K562 (cell line): Measurements from ENCODE around the gene CCM2. TPM values are rescaled to one million over a fixed set of nuclear protein-coding genes. Genes with fewer than 3 reads are reported as not detected.
A peak's percentile ranks its signal among the peaks of the same experiment; 100 is the strongest.

Source experiments
- BRD4 ChIP-seq: fragments of 200-600 bp; sonication (generic); IDR thresholded peaks from 2 replicates; pipeline ENCODE4 v1.6.1; 2017; ENCODE audit warnings: inconsistent platforms
- CXXC5 ChIP-seq: fragments of 250-450 bp; sonication (Bioruptor Pico); IDR thresholded peaks from 2 replicates; pipeline ENCODE4 v1.8.0; 2022; ENCODE audit warnings: inconsistent platforms, mild to moderate bottlenecking, moderate library complexity
- ELF1 ChIP-seq: fragments of 200-800 bp; sonication (Bioruptor generic); IDR thresholded peaks from 2 replicates; pipeline ENCODE4 v1.6.1; 2016; ENCODE audit warnings: missing genetic modification characterization, missing compliant biosample characterization
- KLF1 ChIP-seq: fragments of 450-650 bp; IDR thresholded peaks from 2 replicates; pipeline ENCODE4 v1.6.1; 2016; ENCODE audit warnings: missing genetic modification characterization, missing compliant biosample characterization
- MTA2 ChIP-seq: fragments of 450-650 bp; IDR thresholded peaks from 2 replicates; pipeline ENCODE4 v1.6.1; 2016; ENCODE audit warnings: low read depth
- PHB ChIP-seq: fragments of 250-450 bp; sonication (Bioruptor Pico); IDR thresholded peaks from 2 replicates; pipeline ENCODE4 v1.5.0; 2021
- POU5F1 ChIP-seq: fragments of 150-350 bp; IDR thresholded peaks from 2 replicates; pipeline ENCODE4 v1.6.1; 2014; ENCODE audit warnings: borderline replicate concordance, low read length, low read depth, mild to moderate bottlenecking; ENCODE audit not compliant: partially characterized antibody
- RFX7 ChIP-seq: fragments of 250-450 bp; sonication (Bioruptor Pico); IDR thresholded peaks from 2 replicates; pipeline ENCODE4 v1.5.1; 2021; ENCODE audit warnings: mild to moderate bottlenecking
- SIX5 ChIP-seq, 2 experiments: IDR thresholded peaks; 2 replicates each; pipeline ENCODE4 v1.6.1; 2011; ENCODE audit warnings: low read length in 2 of 2, borderline replicate concordance in 1 of 2, low read depth in 1 of 2, mild to moderate bottlenecking in 1 of 2, moderate library complexity in 1 of 2; ENCODE audit not compliant: insufficient read depth in 1 of 2
- SMAD4 ChIP-seq: fragments of 250-450 bp; sonication (Bioruptor Pico); conservative IDR thresholded peaks from 2 replicates; pipeline ENCODE4 v1.8.0; 2021; ENCODE audit warnings: inconsistent platforms, mild to moderate bottlenecking, moderate library complexity
- SMARCB1 ChIP-seq: IDR thresholded peaks from 2 replicates; pipeline ENCODE4 v1.6.1; 2011; ENCODE audit warnings: improper control_type of control experiment, low read depth; ENCODE audit not compliant: insufficient read length
- TSC22D4 ChIP-seq: fragments of 450-650 bp; IDR thresholded peaks from 2 replicates; pipeline ENCODE4 v1.6.1; 2016; ENCODE audit warnings: missing genetic modification characterization, missing biosample characterization, control low read depth
- ZBED1 ChIP-seq: IDR thresholded peaks from 2 replicates; pipeline ENCODE4 v1.6.1; 2014
- ZNF584 ChIP-seq: fragments of 200-800 bp; sonication (Bioruptor generic); IDR thresholded peaks from 2 replicates; pipeline ENCODE4 v1.6.1; 2016; ENCODE audit warnings: low read depth, mild to moderate bottlenecking, missing genetic modification characterization, missing compliant biosample characterization
- polyA plus RNA-seq, 8 experiments: library from polyadenylated mRNA; depleted of rRNA in 4 of 8; stranded (reverse) in 5 of 8; unstranded in 3 of 8; fragments of >200 nt; fragmentation: Nextera tagmentation in 2 of 8; fragmentation: Illumina TruSeq in 1 of 8; extraction: Ambion mirVana in 2 of 8; extraction: Trizol in 1 of 8; gene quantifications; 2 replicates each; pipeline versions ENCODE4 v1.2.1 to v1.2.3, GENCODE V29; 2011 to 2014; ENCODE audit warnings: inconsistent platforms in 1 of 8, missing spikeins in 1 of 8
- total RNA-seq, 7 experiments: library from RNA; depleted of rRNA in 6 of 7; stranded (reverse); fragments of >200 nt in 6 of 7; fragmentation: Illumina TruSeq in 2 of 7; extraction: Trizol in 2 of 7; gene quantifications; 2 replicates each; pipeline versions ENCODE4 v1.2.1 to v1.2.3, GENCODE V29; 2011 to 2021; ENCODE audit warnings: low replicate concordance in 1 of 7
- TF ChIP-seq, protein P1 (sequence below): fragments of 450-650 bp; IDR thresholded peaks from 2 replicates; pipeline ENCODE4 v1.7.1; 2018; ENCODE audit warnings: mild to moderate bottlenecking, low read depth; ENCODE audit not compliant: partially characterized antibody
- TF ChIP-seq, protein P2 (sequence below), 2 experiments: fragments of 200-800 bp in 1 of 2; sonication (Bioruptor generic) in 1 of 2; sonication (generic) in 1 of 2; formaldehyde crosslinking in 1 of 2; IDR thresholded peaks in 1 of 2; conservative IDR thresholded peaks in 1 of 2; 2 replicates each; pipeline versions ENCODE4 v1.5.0 to v1.6.1; 2016 to 2020; ENCODE audit warnings: missing compliant biosample characterization in 1 of 2, missing genetic modification characterization in 1 of 2, missing genetic modification reagents in 1 of 2
- TF ChIP-seq, protein P3 (sequence below): fragments of 250-450 bp; sonication (Bioruptor Pico); IDR thresholded peaks from 2 replicates; pipeline ENCODE4 v1.8.0; 2022; ENCODE audit warnings: moderate library complexity, mild to moderate bottlenecking, inconsistent platforms
- TF ChIP-seq, protein P4 (sequence below): fragments of 250-450 bp; sonication (Bioruptor Pico); IDR thresholded peaks from 2 replicates; pipeline ENCODE4 v1.9.0; 2021; ENCODE audit warnings: mild to moderate bottlenecking
- TF ChIP-seq, protein P5 (sequence below): fragments of 250-450 bp; sonication (Bioruptor Pico); IDR thresholded peaks from 2 replicates; pipeline ENCODE4 v1.9.0; 2021; ENCODE audit warnings: mild to moderate bottlenecking, inconsistent platforms

The CCM2 gene
- total and polyA plus RNA-seq, 9 of the 15 experiments (the other 6 are each of a cell fraction or from before 2014, with no cell fraction given), result 0.41 to 38.6 (median 25.9) TPM

DNA sequence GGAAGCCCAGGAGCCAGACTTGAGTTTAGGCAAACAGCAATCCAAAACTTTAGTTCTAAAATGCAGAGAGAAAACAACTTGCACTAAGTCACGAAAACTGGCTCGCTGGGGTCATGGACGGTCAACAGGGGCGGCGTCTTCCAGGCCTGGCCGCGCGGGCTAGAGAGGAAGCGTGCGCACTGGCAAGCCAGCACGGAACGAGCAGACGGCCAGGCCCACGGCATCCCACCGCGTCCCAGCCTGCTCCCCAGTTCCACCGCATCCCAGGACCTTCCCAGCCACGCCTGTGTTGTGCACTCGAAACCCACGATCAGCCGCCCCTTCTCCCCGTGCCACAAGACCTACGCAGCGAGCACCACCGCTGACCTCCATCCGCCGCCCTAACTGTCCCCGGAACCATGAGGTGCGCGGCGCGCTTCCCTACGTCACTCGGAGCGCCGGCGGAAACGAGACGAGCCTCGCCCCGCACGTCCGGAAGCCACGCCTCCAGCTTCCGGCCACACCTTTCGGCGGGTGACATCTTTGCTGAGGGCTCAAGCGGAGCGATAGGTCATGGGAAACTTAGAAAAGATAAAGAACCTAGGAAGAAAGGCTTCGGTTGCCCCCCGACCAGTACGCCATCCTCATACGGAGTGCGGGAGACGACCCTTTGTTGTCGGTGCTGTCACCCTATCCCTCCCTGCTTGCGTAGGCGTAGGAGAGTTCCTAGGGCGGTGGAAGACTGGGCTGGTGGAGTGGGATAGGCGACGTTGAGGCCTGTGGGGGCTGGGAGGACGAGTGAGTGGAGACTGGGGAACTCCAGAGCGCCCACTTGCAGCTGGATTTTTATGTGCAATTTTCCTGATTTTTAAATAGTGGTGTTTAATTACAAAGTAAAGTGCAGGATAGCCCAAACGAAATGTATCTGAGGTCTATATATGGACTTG is 111.6 kb downstream of the CCM2 start, which contains the start of gene TBRG4 (continued):
- TF ChIP-seq, protein P1, sequence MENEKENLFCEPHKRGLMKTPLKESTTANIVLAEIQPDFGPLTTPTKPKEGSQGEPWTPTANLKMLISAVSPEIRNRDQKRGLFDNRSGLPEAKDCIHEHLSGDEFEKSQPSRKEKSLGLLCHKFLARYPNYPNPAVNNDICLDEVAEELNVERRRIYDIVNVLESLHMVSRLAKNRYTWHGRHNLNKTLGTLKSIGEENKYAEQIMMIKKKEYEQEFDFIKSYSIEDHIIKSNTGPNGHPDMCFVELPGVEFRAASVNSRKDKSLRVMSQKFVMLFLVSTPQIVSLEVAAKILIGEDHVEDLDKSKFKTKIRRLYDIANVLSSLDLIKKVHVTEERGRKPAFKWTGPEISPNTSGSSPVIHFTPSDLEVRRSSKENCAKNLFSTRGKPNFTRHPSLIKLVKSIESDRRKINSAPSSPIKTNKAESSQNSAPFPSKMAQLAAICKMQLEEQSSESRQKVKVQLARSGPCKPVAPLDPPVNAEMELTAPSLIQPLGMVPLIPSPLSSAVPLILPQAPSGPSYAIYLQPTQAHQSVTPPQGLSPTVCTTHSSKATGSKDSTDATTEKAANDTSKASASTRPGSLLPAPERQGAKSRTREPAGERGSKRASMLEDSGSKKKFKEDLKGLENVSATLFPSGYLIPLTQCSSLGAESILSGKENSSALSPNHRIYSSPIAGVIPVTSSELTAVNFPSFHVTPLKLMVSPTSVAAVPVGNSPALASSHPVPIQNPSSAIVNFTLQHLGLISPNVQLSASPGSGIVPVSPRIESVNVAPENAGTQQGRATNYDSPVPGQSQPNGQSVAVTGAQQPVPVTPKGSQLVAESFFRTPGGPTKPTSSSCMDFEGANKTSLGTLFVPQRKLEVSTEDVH, result peak; percentile 93
- no peak for TF ChIP-seq POU5F1
- peak; percentile 95 for TF ChIP-seq ELF1 (tag)
- TF ChIP-seq, protein P2, sequence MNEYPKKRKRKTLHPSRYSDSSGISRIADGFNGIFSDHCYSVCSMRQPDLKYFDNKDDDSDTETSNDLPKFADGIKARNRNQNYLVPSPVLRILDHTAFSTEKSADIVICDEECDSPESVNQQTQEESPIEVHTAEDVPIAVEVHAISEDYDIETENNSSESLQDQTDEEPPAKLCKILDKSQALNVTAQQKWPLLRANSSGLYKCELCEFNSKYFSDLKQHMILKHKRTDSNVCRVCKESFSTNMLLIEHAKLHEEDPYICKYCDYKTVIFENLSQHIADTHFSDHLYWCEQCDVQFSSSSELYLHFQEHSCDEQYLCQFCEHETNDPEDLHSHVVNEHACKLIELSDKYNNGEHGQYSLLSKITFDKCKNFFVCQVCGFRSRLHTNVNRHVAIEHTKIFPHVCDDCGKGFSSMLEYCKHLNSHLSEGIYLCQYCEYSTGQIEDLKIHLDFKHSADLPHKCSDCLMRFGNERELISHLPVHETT (CRISPR knock-in tag; conservative IDR thresholded peaks at IDR 0.05 in 1 of 2, IDR thresholded peaks at IDR 0.05 in 1 of 2), result peak in 1 of 2 experiments; percentile 7; a peak in 2 of 4 replicates
- peak; percentile 33 to 43; a peak in 1 of 4 replicates for TF ChIP-seq SIX5 (IDR thresholded peaks at IDR 0.05; ENCODE audit: borderline replicate concordance in 1 of 2, insufficient read depth in 1 of 2, low read depth in 1 of 2, low read length in 2 of 2)
- TF ChIP-seq BRD4, result 0 out of 2 replicates have a peak, but pooled peaks have one; percentile 26
- 0 out of 2 replicates have a peak, but pooled peaks have one; percentile 39 for TF ChIP-seq SMAD4 (CRISPR knock-in tag)
- peak; percentile 97 for TF ChIP-seq CXXC5 (CRISPR knock-in tag)
- no peak for TF ChIP-seq RFX7 (CRISPR knock-in tag)
- TF ChIP-seq, protein P3, sequence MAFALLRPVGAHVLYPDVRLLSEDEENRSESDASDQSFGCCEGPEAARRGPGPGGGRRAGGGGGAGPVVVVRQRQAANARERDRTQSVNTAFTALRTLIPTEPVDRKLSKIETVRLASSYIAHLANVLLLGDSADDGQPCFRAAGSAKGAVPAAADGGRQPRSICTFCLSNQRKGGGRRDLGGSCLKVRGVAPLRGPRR (CRISPR knock-in tag), result no peak
- TF ChIP-seq KLF1, result peak; percentile 98
- peak; percentile 70; the same call in 1 of the 2 replicates for TF ChIP-seq PHB (CRISPR knock-in tag)
- TF ChIP-seq, protein P4, sequence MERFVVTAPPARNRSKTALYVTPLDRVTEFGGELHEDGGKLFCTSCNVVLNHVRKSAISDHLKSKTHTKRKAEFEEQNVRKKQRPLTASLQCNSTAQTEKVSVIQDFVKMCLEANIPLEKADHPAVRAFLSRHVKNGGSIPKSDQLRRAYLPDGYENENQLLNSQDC (CRISPR knock-in tag), result no peak
- TF ChIP-seq, protein P5, sequence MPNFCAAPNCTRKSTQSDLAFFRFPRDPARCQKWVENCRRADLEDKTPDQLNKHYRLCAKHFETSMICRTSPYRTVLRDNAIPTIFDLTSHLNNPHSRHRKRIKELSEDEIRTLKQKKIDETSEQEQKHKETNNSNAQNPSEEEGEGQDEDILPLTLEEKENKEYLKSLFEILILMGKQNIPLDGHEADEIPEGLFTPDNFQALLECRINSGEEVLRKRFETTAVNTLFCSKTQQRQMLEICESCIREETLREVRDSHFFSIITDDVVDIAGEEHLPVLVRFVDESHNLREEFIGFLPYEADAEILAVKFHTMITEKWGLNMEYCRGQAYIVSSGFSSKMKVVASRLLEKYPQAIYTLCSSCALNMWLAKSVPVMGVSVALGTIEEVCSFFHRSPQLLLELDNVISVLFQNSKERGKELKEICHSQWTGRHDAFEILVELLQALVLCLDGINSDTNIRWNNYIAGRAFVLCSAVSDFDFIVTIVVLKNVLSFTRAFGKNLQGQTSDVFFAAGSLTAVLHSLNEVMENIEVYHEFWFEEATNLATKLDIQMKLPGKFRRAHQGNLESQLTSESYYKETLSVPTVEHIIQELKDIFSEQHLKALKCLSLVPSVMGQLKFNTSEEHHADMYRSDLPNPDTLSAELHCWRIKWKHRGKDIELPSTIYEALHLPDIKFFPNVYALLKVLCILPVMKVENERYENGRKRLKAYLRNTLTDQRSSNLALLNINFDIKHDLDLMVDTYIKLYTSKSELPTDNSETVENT (CRISPR knock-in tag), result peak; percentile 90; the same call in 1 of the 2 replicates
- TF ChIP-seq MTA2, result peak; percentile 28; the same call in 1 of the 2 replicates
- peak; percentile 72; the same call in 1 of the 2 replicates for TF ChIP-seq ZBED1
- TF ChIP-seq ZNF584 (CRISPR knock-in tag), result no peak; the same call in 1 of the 2 replicates
- no peak for TF ChIP-seq SMARCB1
- TF ChIP-seq TSC22D4 (tag), result no peak
